GM23338 (cell line): Measurements from ENCODE around the gene KIF21A. TPM values are rescaled to one million over a fixed set of nuclear protein-coding genes. Genes with fewer than 3 reads are reported as not detected.
A peak's percentile ranks its signal among the peaks of the same experiment; 100 is the strongest.

ENCODE experiments used
- ATAC-seq: fragments of 200-7000 bp; cut with Tn5 transposase; 3 replicates; pipeline ENCODE4 v1.9.1; 2020
- DNase-seq: peaks from one replicate; pipeline ENCODE4 v3.0.0-alpha.2; 2015; ENCODE audit warnings: low spot score
- H2AFZ ChIP-seq: fragments of 200-600 bp; sonication (generic); 2 replicates; pipeline ENCODE4 v1.8.0; 2016; ENCODE audit warnings: antibody characterized with exemption, mild to moderate bottlenecking, moderate library complexity
- H3F3A ChIP-seq: fragments of 200-600 bp; sonication (generic); replicated peaks from 2 replicates; pipeline ENCODE4 v1.8.0; 2017; ENCODE audit warnings: antibody characterized with exemption, mixed run types, low read depth
- H3K27ac ChIP-seq: fragments of 200-600 bp; sonication (generic); 2 replicates; pipeline ENCODE4 v1.6.1; 2016; ENCODE audit warnings: low read depth
- H3K27me3 ChIP-seq: fragments of 200-600 bp; sonication (generic); 2 replicates; pipeline ENCODE4 v1.8.0; 2016; ENCODE audit warnings: mild to moderate bottlenecking, mixed run types, moderate library complexity; ENCODE audit not compliant: insufficient read depth
- H3K36me3 ChIP-seq: fragments of 200-600 bp; sonication (generic); 2 replicates; pipeline ENCODE4 v1.8.0; 2016; ENCODE audit warnings: mild to moderate bottlenecking; ENCODE audit not compliant: insufficient read depth
- H3K4me1 ChIP-seq: fragments of 200-600 bp; sonication (generic); 2 replicates; pipeline ENCODE4 v1.8.0; 2016; ENCODE audit warnings: mild to moderate bottlenecking, moderate library complexity; ENCODE audit not compliant: insufficient read depth
- H3K4me2 ChIP-seq: fragments of 200-600 bp; sonication (generic); 2 replicates; pipeline ENCODE4 v1.7.1; 2017; ENCODE audit warnings: mixed run types
- H3K4me3 ChIP-seq: fragments of 200-600 bp; sonication (generic); 2 replicates; pipeline ENCODE4 v1.6.1; 2016; ENCODE audit warnings: mixed run types
- H3K79me2 ChIP-seq: fragments of 200-600 bp; sonication (generic); replicated peaks from 2 replicates; pipeline ENCODE4 v1.8.0; 2017; ENCODE audit warnings: mild to moderate bottlenecking; ENCODE audit not compliant: insufficient read depth
- H3K9me2 ChIP-seq: fragments of 200-600 bp; sonication (generic); 2 replicates; pipeline ENCODE4 v1.8.0; 2017; ENCODE audit not compliant: insufficient read depth
- H4K20me1 ChIP-seq: fragments of 200-600 bp; sonication (generic); replicated peaks from 2 replicates; pipeline ENCODE4 v1.8.0; 2017; ENCODE audit warnings: mild to moderate bottlenecking; ENCODE audit not compliant: insufficient read depth
- H3K27ac Mint-ChIP-seq: 2 replicates; pipeline ENCODE4 v1.8.0; 2020; ENCODE audit warnings: inconsistent platforms, mild to moderate bottlenecking, moderate library complexity, mixed read lengths
- H3K27me3 Mint-ChIP-seq: 3 replicates; pipeline ENCODE4 v1.8.0; 2022; ENCODE audit warnings: low read depth, mild to moderate bottlenecking, moderate library complexity, mixed read lengths, inconsistent platforms; ENCODE audit not compliant: insufficient read depth, poor library complexity
- H3K36me3 Mint-ChIP-seq: 3 replicates; pipeline ENCODE4 v1.8.0; 2021; ENCODE audit warnings: low read depth, mild to moderate bottlenecking, inconsistent platforms, moderate library complexity, mixed read lengths
- H3K4me1 Mint-ChIP-seq: 3 replicates; pipeline ENCODE4 v1.8.0; 2020; ENCODE audit warnings: mild to moderate bottlenecking, inconsistent platforms, mixed read lengths
- H3K4me3 Mint-ChIP-seq: 3 replicates; pipeline ENCODE4 v1.8.0; 2021; ENCODE audit warnings: moderate library complexity, mild to moderate bottlenecking, inconsistent platforms, mixed read lengths
- H3K9me3 Mint-ChIP-seq: 3 replicates; pipeline ENCODE4 v1.8.0; 2020; ENCODE audit warnings: moderate library complexity, mild to moderate bottlenecking, inconsistent platforms, mixed read lengths
- EZH2 ChIP-seq: fragments of 200-600 bp; sonication (generic); IDR thresholded peaks from one replicate; pipeline ENCODE4 v1.8.0; 2017; ENCODE audit warnings: antibody characterized with exemption, mild to moderate bottlenecking, low read depth; ENCODE audit not compliant: unreplicated experiment
- EZH2phosphoT487 ChIP-seq: fragments of 200-600 bp; sonication (generic); IDR thresholded peaks from one replicate; pipeline ENCODE4 v1.8.1; 2018; ENCODE audit warnings: antibody characterized with exemption; ENCODE audit not compliant: unreplicated experiment
- JUNB ChIP-seq: IDR thresholded peaks from one replicate; pipeline ENCODE4 v1.6.1; 2016; ENCODE audit warnings: antibody characterized with exemption; ENCODE audit not compliant: unreplicated experiment
- POLR2AphosphoS5 ChIP-seq: IDR thresholded peaks from 2 replicates; pipeline ENCODE4 v1.6.1; 2016; ENCODE audit warnings: antibody characterized with exemption, low read depth
- ZNF114 ChIP-seq: fragments of 250-450 bp; sonication (Bioruptor Pico); IDR thresholded peaks from 2 replicates; pipeline ENCODE4 v1.5.0; 2020; ENCODE audit warnings: mild to moderate bottlenecking, moderate library complexity
- ZNF331 ChIP-seq: fragments of 250-450 bp; sonication (Bioruptor Pico); IDR thresholded peaks from 2 replicates; pipeline ENCODE4 v1.5.0; 2020; ENCODE audit warnings: low read depth, mild to moderate bottlenecking, moderate library complexity
- polyA plus RNA-seq: library from polyadenylated mRNA; unstranded; fragments of >200 nt; fragmentation: Nextera tagmentation; extraction: Ambion mirVana; gene quantifications from 2 replicates; pipeline ENCODE4 v1.2.1, GENCODE V29; 2016
- total RNA-seq: library from RNA; depleted of rRNA; stranded (reverse); fragments of >200 nt; shearing (Covaris generic); gene quantifications from 2 replicates; pipeline ENCODE4 v1.2.3, GENCODE V29; 2014
- TF ChIP-seq, protein P1 (sequence below): IDR thresholded peaks from one replicate; pipeline ENCODE4 v1.6.1; 2018; ENCODE audit warnings: antibody characterized with exemption; ENCODE audit not compliant: unreplicated experiment
- TF ChIP-seq, protein P2 (sequence below): IDR thresholded peaks from 2 replicates; pipeline ENCODE4 v1.6.1; 2016; ENCODE audit warnings: antibody characterized with exemption
- TF ChIP-seq, protein P3 (sequence below): fragments of 250-450 bp; sonication (Bioruptor Pico); IDR thresholded peaks from 2 replicates; pipeline ENCODE4 v1.5.0; 2020; ENCODE audit warnings: mild to moderate bottlenecking, moderate library complexity

Gene KIF21A
- total and polyA plus RNA-seq, 2 experiments from 2014 or later = 28.8 to 32.0 TPM

DNA sequence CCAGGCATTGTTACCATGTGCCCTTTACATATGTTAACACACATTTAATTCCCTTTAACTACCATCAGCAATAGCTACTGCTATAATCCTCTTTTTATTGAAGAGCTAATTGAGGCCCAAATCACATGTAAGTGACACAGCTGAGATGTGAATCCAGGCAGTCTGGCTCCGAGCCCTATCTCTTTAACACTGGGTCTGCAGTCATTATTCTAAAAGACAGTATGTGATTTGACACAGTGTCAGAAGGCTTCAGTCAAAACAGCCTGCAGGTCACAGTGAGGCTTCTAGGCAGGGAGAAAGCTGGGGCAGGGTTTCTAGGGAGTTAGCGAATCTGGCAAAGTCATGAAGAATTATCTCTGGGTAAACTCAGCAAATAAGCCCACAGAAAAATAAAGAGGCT lies 148.2 kb downstream of the KIF21A start:
- Histone ChIP-seq H3K4me1 (no peaks in the 10 kb centered on the region), H3K79me2 (no peaks in the 10 kb centered on the region), H2AFZ (no peak overlapping the region), H3K9me2 (no peaks in the 10 kb centered on the region), H3K36me3 (no peaks in the 10 kb centered on the region), H3K27ac (no peak overlapping the region), H3K4me3 (no peak overlapping the region), H4K20me1 (no peaks in the 10 kb centered on the region), H3K4me2 (no peak overlapping the region), H3K27me3 (no peaks in the 10 kb centered on the region), H3F3A (no peaks in the 10 kb centered on the region)
- 0 out of 2 replicates have a peak overlapping the region, but pooled peaks have one; percentile 39 for H3K27ac Mint-ChIP-seq
- peaks cover 10% of the 10 kb centered on the region for H3K36me3 Mint-ChIP-seq
- TF ChIP-seq, protein P1, sequence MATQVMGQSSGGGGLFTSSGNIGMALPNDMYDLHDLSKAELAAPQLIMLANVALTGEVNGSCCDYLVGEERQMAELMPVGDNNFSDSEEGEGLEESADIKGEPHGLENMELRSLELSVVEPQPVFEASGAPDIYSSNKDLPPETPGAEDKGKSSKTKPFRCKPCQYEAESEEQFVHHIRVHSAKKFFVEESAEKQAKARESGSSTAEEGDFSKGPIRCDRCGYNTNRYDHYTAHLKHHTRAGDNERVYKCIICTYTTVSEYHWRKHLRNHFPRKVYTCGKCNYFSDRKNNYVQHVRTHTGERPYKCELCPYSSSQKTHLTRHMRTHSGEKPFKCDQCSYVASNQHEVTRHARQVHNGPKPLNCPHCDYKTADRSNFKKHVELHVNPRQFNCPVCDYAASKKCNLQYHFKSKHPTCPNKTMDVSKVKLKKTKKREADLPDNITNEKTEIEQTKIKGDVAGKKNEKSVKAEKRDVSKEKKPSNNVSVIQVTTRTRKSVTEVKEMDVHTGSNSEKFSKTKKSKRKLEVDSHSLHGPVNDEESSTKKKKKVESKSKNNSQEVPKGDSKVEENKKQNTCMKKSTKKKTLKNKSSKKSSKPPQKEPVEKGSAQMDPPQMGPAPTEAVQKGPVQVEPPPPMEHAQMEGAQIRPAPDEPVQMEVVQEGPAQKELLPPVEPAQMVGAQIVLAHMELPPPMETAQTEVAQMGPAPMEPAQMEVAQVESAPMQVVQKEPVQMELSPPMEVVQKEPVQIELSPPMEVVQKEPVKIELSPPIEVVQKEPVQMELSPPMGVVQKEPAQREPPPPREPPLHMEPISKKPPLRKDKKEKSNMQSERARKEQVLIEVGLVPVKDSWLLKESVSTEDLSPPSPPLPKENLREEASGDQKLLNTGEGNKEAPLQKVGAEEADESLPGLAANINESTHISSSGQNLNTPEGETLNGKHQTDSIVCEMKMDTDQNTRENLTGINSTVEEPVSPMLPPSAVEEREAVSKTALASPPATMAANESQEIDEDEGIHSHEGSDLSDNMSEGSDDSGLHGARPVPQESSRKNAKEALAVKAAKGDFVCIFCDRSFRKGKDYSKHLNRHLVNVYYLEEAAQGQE = no peak
- TF ChIP-seq EZH2 (no peak), JUNB (no peak), POLR2AphosphoS5 (no peak), EZH2phosphoT487 (no peak), ZNF331 (no peak)
- H3K4me1 Mint-ChIP-seq = peaks cover 8% of the 10 kb centered on the region
- ATAC-seq (no peak), DNase-seq (no peak)
- no peaks in the 10 kb centered on the region for H3K27me3 Mint-ChIP-seq
- H3K4me3 Mint-ChIP-seq = no peak overlapping the region
- no peaks in the 10 kb centered on the region for H3K9me3 Mint-ChIP-seq

DNA sequence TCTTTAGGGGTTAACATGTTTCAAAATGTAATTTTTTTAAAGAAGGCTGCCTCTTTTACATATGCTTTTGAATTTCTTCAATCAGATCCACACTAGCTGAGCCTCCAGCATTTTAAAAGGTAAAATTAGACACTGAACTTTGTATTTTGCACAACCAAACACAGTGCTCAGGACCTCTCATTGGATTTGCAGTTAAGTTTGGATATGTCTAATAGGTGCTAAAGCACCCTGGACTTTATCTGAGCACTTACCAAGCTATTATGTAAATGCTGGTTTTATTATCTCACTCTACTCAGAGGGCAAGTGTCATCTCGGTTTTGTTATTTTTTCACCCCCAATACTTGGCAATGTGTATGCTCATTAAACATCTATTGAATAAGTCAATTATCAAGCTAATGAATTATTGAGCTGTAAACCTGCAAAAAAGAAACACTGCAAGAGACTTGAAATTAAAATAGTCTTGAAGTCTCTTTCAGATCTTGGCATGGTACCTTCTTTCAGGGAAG lies 150.7 kb downstream of the KIF21A start:
- H3K27me3 Mint-ChIP-seq = no peaks in the 10 kb centered on the region
- H3K9me2 ChIP-seq = no peaks in the 10 kb centered on the region; the same call in 1 of the 2 replicates
- H3K4me1 ChIP-seq = no peaks in the 10 kb centered on the region
- DNase-seq (no peak), ATAC-seq (no peak)
- no peak overlapping the region for H3K4me2 ChIP-seq
- no peak overlapping the region for H2AFZ ChIP-seq
- H3K36me3 Mint-ChIP-seq = peaks cover 10% of the 10 kb centered on the region
- no peaks in the 10 kb centered on the region for H3F3A ChIP-seq
- no peaks in the 10 kb centered on the region for H3K27me3 ChIP-seq
- no peaks in the 10 kb centered on the region for H3K9me3 Mint-ChIP-seq
- peaks cover 8% of the 10 kb centered on the region for H3K4me1 Mint-ChIP-seq
- no peak overlapping the region for H3K4me3 ChIP-seq
- H4K20me1 ChIP-seq = no peaks in the 10 kb centered on the region
- H3K36me3 ChIP-seq = no peaks in the 10 kb centered on the region
- H3K27ac ChIP-seq = no peak overlapping the region
- H3K27ac Mint-ChIP-seq = no peak overlapping the region
- H3K4me3 Mint-ChIP-seq = no peak overlapping the region
- H3K79me2 ChIP-seq = no peaks in the 10 kb centered on the region
- TF ChIP-seq, protein P2, sequence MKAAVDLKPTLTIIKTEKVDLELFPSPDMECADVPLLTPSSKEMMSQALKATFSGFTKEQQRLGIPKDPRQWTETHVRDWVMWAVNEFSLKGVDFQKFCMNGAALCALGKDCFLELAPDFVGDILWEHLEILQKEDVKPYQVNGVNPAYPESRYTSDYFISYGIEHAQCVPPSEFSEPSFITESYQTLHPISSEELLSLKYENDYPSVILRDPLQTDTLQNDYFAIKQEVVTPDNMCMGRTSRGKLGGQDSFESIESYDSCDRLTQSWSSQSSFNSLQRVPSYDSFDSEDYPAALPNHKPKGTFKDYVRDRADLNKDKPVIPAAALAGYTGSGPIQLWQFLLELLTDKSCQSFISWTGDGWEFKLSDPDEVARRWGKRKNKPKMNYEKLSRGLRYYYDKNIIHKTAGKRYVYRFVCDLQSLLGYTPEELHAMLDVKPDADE = no peak
- no peak for TF ChIP-seq ZNF331
- TF ChIP-seq, protein P3, sequence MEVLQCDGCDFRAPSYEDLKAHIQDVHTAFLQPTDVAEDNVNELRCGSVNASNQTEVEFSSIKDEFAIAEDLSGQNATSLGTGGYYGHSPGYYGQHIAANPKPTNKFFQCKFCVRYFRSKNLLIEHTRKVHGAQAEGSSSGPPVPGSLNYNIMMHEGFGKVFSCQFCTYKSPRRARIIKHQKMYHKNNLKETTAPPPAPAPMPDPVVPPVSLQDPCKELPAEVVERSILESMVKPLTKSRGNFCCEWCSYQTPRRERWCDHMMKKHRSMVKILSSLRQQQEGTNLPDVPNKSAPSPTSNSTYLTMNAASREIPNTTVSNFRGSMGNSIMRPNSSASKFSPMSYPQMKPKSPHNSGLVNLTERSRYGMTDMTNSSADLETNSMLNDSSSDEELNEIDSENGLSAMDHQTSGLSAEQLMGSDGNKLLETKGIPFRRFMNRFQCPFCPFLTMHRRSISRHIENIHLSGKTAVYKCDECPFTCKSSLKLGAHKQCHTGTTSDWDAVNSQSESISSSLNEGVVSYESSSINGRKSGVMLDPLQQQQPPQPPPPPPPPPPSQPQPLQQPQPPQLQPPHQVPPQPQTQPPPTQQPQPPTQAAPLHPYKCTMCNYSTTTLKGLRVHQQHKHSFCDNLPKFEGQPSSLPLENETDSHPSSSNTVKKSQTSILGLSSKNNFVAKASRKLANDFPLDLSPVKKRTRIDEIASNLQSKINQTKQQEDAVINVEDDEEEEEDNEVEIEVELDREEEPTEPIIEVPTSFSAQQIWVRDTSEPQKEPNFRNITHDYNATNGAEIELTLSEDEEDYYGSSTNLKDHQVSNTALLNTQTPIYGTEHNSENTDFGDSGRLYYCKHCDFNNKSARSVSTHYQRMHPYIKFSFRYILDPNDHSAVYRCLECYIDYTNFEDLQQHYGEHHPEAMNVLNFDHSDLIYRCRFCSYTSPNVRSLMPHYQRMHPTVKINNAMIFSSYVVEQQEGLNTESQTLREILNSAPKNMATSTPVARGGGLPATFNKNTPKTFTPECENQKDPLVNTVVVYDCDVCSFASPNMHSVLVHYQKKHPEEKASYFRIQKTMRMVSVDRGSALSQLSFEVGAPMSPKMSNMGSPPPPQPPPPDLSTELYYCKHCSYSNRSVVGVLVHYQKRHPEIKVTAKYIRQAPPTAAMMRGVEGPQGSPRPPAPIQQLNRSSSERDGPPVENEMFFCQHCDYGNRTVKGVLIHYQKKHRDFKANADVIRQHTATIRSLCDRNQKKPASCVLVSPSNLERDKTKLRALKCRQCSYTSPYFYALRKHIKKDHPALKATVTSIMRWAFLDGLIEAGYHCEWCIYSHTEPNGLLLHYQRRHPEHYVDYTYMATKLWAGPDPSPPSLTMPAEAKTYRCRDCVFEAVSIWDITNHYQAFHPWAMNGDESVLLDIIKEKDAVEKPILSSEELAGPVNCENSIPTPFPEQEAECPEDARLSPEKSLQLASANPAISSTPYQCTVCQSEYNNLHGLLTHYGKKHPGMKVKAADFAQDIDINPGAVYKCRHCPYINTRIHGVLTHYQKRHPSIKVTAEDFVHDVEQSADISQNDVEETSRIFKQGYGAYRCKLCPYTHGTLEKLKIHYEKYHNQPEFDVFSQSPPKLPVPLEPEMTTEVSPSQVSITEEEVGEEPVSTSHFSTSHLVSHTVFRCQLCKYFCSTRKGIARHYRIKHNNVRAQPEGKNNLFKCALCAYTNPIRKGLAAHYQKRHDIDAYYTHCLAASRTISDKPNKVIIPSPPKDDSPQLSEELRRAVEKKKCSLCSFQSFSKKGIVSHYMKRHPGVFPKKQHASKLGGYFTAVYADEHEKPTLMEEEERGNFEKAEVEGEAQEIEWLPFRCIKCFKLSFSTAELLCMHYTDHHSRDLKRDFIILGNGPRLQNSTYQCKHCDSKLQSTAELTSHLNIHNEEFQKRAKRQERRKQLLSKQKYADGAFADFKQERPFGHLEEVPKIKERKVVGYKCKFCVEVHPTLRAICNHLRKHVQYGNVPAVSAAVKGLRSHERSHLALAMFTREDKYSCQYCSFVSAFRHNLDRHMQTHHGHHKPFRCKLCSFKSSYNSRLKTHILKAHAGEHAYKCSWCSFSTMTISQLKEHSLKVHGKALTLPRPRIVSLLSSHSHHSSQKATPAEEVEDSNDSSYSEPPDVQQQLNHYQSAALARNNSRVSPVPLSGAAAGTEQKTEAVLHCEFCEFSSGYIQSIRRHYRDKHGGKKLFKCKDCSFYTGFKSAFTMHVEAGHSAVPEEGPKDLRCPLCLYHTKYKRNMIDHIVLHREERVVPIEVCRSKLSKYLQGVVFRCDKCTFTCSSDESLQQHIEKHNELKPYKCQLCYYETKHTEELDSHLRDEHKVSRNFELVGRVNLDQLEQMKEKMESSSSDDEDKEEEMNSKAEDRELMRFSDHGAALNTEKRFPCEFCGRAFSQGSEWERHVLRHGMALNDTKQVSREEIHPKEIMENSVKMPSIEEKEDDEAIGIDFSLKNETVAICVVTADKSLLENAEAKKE (CRISPR knock-in tag) = no peak
- TF ChIP-seq ZNF114 (CRISPR knock-in tag) = no peak
- TF ChIP-seq EZH2 = no peak
- no peak for TF ChIP-seq EZH2phosphoT487
